HepG2 (cell line): ENCODE results near the gene UBC. TPM values are rescaled to one million over a fixed set of nuclear protein-coding genes. Genes with fewer than 3 reads are reported as not detected.

ENCODE experiments used
- GATAD2A ChIP-seq: IDR thresholded peaks from 2 replicates; pipeline ENCODE4 v1.6.1; 2016
- HDAC6 ChIP-seq: fragments of 200-600 bp; sonication (generic); IDR thresholded peaks from 2 replicates; pipeline ENCODE4 v1.7.0; 2017; ENCODE audit warnings: mild to moderate bottlenecking, antibody characterized with exemption, low read length, low read depth
- PAX8 ChIP-seq: sonication (generic); formaldehyde crosslinking; IDR thresholded peaks from 2 replicates; pipeline ENCODE4 v1.8.0; 2022; ENCODE audit warnings: mild to moderate bottlenecking, missing genetic modification reagents, borderline replicate concordance
- SP140L ChIP-seq: sonication (generic); formaldehyde crosslinking; IDR thresholded peaks from 2 replicates; pipeline ENCODE4 v1.4.0; 2020; ENCODE audit warnings: missing genetic modification reagents, borderline replicate concordance
- ZNF230 ChIP-seq: sonication (generic); formaldehyde crosslinking; IDR thresholded peaks from 2 replicates; pipeline ENCODE4 v1.4.0; 2020; ENCODE audit warnings: mild to moderate bottlenecking, missing genetic modification reagents
- ZNF574 ChIP-seq: sonication (generic); formaldehyde crosslinking; IDR thresholded peaks from 2 replicates; pipeline ENCODE4 v1.4.0; 2020; ENCODE audit warnings: missing genetic modification reagents
- ZNF816 ChIP-seq: sonication (generic); formaldehyde crosslinking; IDR thresholded peaks from 2 replicates; pipeline ENCODE4 v1.8.0; 2022; ENCODE audit warnings: missing genetic modification reagents, mild to moderate bottlenecking, borderline replicate concordance
- polyA plus RNA-seq, 8 experiments: library from polyadenylated mRNA; depleted of rRNA in 3 of 8; stranded (reverse) in 7 of 8; unstranded in 1 of 8; fragments of >200 nt; fragmentation: Illumina TruSeq in 4 of 8; extraction: Trizol in 4 of 8; gene quantifications; 2 replicates each; pipeline versions ENCODE4 v1.2.1 to v1.2.3, GENCODE V29; 2011 to 2016; ENCODE audit warnings: low read depth in 4 of 8, missing spikeins in 1 of 8, mixed read lengths in 1 of 8; ENCODE audit not compliant: insufficient read depth in 1 of 8
- total RNA-seq, 5 experiments: library from RNA; depleted of rRNA; stranded (reverse); fragments of >200 nt; fragmentation: Illumina TruSeq; extraction: Trizol; gene quantifications; 2 replicates each; pipeline ENCODE4 v1.2.3, GENCODE V29; 2016; ENCODE audit warnings: low read depth in 1 of 5
- TF ChIP-seq, protein P1 (sequence below): sonication (generic); formaldehyde crosslinking; IDR thresholded peaks from 2 replicates; pipeline ENCODE4 v1.8.0; 2022; ENCODE audit warnings: low read depth, missing genetic modification reagents
- TF ChIP-seq, protein P2 (sequence below): sonication (generic); formaldehyde crosslinking; IDR thresholded peaks from 2 replicates; pipeline ENCODE4 v1.4.0; 2020; ENCODE audit warnings: missing genetic modification reagents

The UBC gene
- total and polyA plus RNA-seq, 2 of the 13 experiments (the other 11 are each of a cell fraction or from before 2014, with no cell fraction given): 805 to 1,432 TPM

DNA sequence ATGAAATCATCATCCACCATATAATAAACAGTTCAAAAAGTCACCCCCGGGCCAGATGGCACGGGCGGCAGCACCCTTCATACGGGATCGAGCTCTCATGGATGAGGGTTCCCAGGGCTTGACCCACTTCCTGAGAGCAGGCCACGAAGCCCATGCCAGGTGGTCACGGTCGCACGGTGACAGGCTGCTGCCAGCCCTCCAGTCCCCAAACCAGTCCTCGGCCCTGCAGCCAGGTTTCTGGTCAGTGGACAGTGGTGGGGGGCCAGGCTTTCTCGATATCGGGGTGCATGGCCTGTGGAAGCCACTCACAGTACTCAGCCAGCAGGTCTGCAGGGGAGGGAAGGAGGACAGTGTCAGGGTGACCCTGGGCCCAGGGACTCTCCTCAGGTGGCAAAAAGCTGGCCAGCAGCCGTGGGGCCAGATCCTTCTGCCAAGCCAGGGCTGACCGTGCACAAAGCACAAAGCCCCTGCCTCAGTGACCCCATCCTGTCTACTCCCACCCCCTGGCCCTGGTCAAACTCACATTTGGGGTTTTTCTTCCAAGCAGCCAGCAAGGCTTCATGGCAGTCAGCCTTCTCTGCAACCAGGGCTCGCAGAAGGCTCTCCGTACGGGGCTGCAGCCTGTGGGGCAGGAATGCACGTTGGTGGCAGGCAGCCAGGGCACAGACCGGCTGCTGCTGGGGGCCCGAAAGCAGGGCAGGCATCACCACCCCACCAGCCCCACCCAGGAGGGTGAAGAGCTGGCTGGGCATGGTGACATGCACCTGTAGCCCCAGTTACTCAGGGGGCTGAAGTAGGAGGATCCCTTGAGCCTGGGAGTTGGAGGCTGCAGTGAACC, 33.3 kb upstream of the UBC start (continued):
- TF ChIP-seq ZNF230 (CRISPR knock-in tag) (no peak), ZNF574 (CRISPR knock-in tag) (no peak), PAX8 (CRISPR knock-in tag) (no peak), GATAD2A (CRISPR knock-in tag) (no peak), HDAC6 (no peak), ZNF816 (no peak), SP140L (no peak)
- TF ChIP-seq, protein P1, sequence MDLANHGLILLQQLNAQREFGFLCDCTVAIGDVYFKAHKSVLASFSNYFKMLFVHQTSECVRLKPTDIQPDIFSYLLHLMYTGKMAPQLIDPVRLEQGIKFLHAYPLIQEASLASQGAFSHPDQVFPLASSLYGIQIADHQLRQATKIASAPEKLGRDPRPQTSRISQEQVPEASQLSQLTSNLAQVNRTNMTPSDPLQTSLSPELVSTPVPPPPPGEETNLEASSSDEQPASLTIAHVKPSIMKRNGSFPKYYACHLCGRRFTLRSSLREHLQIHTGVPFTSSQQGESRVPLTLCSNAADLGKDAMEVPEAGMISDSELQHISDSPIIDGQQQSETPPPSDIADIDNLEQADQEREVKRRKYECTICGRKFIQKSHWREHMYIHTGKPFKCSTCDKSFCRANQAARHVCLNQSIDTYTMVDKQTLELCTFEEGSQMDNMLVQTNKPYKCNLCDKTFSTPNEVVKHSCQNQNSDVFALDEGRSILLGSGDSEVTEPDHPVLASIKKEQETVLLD (CRISPR knock-in tag): no peak
- TF ChIP-seq, protein P2, sequence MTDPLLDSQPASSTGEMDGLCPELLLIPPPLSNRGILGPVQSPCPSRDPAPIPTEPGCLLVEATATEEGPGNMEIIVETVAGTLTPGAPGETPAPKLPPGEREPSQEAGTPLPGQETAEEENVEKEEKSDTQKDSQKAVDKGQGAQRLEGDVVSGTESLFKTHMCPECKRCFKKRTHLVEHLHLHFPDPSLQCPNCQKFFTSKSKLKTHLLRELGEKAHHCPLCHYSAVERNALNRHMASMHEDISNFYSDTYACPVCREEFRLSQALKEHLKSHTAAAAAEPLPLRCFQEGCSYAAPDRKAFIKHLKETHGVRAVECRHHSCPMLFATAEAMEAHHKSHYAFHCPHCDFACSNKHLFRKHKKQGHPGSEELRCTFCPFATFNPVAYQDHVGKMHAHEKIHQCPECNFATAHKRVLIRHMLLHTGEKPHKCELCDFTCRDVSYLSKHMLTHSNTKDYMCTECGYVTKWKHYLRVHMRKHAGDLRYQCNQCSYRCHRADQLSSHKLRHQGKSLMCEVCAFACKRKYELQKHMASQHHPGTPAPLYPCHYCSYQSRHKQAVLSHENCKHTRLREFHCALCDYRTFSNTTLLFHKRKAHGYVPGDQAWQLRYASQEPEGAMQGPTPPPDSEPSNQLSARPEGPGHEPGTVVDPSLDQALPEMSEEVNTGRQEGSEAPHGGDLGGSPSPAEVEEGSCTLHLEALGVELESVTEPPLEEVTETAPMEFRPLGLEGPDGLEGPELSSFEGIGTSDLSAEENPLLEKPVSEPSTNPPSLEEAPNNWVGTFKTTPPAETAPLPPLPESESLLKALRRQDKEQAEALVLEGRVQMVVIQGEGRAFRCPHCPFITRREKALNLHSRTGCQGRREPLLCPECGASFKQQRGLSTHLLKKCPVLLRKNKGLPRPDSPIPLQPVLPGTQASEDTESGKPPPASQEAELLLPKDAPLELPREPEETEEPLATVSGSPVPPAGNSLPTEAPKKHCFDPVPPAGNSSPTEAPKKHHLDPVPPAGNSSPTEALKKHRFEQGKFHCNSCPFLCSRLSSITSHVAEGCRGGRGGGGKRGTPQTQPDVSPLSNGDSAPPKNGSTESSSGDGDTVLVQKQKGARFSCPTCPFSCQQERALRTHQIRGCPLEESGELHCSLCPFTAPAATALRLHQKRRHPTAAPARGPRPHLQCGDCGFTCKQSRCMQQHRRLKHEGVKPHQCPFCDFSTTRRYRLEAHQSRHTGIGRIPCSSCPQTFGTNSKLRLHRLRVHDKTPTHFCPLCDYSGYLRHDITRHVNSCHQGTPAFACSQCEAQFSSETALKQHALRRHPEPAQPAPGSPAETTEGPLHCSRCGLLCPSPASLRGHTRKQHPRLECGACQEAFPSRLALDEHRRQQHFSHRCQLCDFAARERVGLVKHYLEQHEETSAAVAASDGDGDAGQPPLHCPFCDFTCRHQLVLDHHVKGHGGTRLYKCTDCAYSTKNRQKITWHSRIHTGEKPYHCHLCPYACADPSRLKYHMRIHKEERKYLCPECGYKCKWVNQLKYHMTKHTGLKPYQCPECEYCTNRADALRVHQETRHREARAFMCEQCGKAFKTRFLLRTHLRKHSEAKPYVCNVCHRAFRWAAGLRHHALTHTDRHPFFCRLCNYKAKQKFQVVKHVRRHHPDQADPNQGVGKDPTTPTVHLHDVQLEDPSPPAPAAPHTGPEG: no peak
